ENCODE measurements around the gene C16orf92. TPM values are rescaled to one million over a fixed set of nuclear protein-coding genes. Genes with fewer than 3 reads are reported as not detected.
"Not testable (repeated sequence)": the region's sequence is repeated elsewhere in the genome, so short reads cannot be mapped to it uniquely, and the experiment has no call there.

The C16orf92 gene
- polyA plus RNA-seq, 1 donor: not detected

GRCh38 chr16:30027588-30028437, 4.8 kb downstream of the C16orf92 start:
- no peak for DNase-seq

GRCh38 chr16:30028438-30029076, 5.6 kb downstream of the C16orf92 start:
- DNase-seq: no peak

DNA sequence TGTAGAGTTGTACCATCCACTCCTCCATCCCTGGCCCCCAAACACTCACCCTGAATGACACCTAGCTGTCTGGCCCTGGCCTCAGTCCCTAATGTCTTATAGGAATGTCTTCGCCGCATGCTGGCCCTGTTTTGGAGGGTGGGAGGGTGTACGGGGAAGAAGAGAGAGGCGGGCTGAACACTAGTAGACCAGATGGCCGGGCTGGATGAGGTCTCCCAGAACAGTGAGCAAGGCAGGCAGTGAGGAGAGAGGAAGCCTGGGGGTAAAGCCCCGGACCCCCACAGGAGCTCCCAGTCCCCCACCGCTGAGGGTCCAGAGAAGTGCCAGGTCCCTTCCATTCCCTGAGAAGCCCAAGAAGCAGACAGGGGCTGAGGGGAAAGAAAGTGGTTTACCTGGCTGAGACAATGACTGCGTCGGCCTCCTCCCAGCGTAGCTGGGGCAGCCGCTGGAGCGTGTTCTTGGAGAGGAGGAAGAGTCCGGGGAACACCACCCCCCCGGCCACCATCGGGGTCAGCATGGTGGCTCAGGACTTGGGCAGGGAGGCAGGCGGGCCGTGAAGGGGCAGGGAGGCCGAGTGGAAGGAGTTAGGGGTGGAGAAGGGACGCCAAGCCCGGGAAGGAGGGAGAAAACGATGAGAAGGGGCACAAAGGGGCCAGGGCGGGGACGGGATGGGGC, 7.2 kb downstream of the C16orf92 start:
- no peak for DNase-seq

- no peak for DNase-seq
These were observed 7.9 kb downstream of the C16orf92 start, which contains the start of gene TLCD3B for GRCh38 chr16:30030841-30031413. Gene TLCD3B (minus strand): TSS chr16:30031271. CDS start chr16:30030527, 744 bp downstream.

DNA sequence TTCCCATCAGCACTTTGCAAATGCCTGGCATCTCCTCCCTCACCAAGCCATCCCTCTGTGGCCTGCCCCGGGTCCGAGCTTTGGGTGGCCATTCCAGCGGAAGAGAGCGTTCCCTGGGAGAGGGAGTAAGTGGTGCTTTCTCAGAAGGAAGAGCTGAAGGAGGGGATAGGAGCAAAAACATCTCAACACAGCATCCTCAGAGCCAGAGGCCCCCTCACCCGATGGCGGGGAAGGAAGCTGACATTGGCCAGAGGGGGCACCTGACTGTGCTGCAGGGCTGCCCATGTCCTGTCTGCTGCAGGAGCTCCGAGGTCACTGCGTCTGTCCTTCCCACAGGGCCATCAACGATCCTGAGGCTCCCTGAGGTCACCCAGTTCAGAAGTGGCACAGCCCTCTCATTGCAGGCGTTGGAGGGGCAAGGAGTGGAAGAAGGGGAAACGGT, 8.5 kb downstream of the C16orf92 start:
- DNase-seq: no peak

DNA sequence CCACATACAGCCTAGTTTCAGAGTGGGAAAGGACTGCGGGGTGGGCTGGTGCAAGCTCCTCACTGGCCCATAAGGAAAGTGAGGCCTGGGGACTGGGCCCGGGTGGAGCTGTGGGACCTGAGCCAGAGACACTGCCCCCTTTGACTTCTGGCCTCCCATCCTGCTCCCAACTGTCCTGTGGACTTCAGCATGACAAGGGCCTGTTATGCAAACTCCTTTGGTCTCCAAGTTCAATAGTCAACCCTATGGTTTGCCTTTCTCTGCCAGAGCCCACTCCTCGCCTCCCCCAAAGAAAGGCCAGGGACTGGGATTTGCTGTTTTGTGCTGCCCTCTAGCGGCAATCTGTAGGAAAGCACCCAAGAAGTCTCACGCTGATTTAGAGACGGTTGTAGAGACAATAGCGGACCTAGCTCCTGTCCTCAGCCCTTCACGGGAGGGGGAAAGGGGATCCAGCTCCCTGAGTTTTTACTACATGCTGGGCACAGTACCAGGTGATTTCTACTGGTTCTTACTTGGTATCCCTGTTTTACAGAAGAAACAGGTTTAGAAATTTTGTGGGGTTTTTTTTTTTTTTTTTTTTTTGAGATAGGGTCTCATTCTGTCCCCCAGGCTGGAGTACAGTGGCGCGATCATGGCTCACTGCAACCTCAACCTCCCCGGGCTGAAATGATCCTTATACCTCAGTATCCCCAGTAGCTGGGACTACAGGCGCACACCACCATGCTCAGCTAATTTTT, 9.3 kb downstream of the C16orf92 start:
- peak; percentile 29 for DNase-seq

GRCh38 chr16:30033270-30033669, 10.3 kb downstream of the C16orf92 start:
- DNase-seq: no peak

GRCh38 chr16:30040221-30040620, 17.2 kb downstream of the C16orf92 start:
- DNase-seq: no peak

GRCh38 chr16:30040690-30041089, 17.7 kb downstream of the C16orf92 start:
- not testable (repeated sequence) for DNase-seq

- DNase-seq: no peak
These were observed 18.8 kb downstream of the C16orf92 start for GRCh38 chr16:30041841-30042240.

GRCh38 chr16:30046178-30046577, 23.2 kb downstream of the C16orf92 start:
- DNase-seq: no peak

DNA sequence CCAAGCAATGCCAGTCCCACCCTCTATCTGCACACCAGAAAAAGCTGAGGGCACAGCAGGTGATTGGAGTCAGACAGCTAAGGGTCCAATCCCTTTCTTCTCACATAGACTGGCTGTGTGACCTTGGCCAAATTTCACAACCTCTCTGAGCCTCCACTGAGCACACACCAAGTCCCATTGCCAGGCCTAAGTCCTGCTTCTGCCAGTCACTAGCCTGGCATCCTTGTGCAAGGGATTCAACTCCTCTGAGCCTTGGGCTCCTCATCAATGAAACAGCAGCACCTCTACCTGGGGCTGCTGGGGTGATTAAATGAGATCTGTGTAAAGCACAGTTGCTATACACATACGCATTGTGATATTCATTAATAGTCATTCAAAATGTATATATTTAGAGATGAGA, 23.6 kb downstream of the C16orf92 start:
- no peak for DNase-seq

DNA sequence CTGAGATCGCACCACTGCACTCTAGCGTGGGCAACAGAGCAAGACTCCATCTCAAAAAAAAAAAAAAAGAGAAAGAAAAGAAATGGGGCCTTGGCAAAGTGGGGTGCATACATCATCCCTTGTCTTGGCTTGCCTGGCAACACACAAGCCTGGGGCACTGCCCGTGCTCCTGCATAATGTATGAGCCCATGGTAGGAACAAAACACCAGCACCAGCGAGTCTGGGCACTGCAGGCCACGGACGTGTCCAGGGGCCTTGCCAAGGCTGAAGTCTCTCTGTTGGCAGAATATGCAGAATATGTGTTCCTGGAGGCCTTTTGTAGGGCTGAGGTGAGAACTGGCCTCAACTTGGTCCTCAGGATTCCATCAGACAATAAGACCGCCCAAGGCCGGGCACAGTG, 26.9 kb downstream of the C16orf92 start:
- DNase-seq: no peak

DNA sequence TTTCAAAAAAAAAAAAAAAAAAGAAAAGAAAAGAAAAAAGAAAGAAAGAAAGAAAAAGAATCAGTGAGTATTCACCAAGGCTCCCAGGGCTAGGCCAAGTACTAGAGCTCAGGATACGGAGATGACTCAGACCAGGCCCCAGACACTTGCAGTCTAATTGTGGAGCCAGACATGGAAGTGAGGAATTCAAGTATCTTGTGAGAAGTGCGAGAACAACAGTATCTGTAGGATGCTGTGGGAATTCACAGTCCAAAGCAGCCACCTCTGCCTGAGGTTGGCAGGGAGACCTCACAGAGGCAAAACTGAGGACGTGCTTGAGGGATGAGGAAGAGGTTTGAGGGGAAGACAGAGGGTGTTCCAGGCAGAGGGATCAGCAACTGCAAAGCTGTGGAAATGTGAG, 28.5 kb downstream of the C16orf92 start:
- no peak for DNase-seq

GRCh38 chr16:30052671-30053372, 29.8 kb downstream of the C16orf92 start:
- peak; percentile 92 for DNase-seq

- no peak for DNase-seq
These were observed 30.5 kb downstream of the C16orf92 start for GRCh38 chr16:30053376-30054015.

DNA sequence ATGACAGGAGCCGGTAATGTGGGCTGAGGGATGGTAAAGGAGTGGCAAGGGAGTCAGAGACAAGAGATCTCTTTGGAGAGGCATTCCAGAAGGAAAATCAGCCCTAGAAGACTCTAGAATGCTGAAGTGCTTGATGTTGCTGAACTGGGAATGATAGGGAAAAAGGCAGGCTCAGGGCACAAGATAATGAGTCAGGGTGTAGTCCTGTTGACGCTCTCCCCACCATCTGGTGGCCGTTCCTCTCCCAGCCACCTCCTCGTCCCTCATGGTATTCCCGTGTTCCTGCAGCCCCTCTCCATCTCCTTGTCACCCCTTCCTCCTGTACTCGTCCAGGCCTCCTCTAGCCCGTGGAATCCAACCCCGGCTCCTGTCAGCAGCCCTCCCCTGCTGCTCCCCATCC, 31.5 kb downstream of the C16orf92 start:
- no peak for DNase-seq

DNA sequence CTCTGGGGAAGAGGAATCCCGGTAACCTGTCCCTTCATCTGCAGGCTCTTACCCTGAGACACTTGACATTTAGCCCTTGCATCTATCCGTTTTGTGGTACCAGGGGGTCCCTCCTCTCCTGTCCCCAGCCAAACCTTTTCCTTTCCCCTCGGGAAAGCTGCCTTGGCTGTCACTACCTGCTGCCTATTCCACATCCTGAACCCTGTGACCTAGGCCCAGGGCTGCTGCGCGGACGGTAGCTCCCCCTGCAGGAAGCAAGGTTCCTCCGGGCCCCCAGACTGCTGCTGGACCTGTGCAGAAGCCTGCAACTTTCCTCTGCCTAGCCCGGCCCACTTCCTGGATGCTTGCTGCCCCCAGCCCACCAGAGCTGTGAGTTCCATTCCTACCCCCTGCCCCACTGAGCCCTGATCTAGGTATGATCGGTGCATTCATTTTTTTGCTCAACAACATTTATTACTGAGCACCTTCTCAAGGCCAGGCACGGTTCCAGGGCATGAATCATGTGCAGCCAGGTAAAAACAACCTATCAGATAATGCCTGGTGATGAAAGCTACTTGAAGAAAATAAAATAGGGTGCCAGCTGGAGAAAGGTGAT, 32.1 kb downstream of the C16orf92 start:
- no peak for DNase-seq

DNA sequence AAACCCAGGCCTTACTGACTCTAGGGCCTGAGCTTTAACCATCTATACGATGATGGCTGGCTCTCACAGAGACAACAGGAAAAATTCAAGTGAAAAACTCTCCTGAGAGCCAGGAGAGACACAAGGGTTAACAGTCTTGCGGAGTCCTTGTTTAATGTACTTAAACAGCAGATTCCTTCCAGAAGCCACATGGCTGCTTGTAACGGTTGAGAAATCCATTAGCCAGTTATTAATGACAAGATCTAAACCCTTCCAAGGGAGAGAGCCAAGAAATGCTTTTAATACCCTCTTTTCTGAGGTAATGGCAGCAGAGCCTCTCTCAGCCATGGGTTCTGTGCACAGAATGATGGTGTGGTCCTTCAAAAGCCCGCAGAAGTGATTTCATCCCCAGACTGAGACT, 37.3 kb downstream of the C16orf92 start:
- no peak for DNase-seq

DNA sequence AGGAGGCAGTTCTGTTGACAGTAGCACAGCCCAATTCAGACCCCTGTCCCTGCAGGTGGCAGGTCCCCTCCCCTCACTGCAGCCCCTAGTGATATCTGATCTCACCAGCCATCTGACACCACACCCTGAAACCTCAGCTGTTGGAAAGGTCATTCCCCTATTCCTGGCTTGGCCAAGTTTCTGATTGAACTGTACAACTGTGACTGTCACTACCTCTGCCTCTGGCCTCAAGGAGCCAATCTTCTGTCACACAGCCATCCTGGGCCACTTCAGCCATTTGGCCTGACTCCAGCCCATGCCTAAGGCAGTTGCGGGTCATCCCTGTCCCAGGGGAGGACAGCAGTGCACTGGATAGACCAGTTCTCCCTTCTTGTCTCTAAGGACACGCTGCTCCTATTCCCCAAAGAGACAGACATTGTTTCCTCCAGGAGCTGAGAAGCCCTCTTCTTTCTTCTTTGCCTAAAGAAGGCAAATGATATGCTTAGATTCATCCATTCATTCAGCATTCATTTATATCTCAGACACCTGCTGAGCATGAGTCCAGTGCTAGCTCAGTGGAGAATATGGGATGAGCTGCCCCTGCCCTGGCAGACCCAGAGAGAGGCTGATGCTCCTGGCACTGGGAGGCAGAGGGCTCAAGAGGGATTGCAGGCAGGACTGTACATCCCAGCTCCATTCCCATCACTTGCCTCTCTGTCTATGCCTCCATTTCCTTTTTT, 38.0 kb downstream of the C16orf92 start:
- no peak for DNase-seq
